Right lobe of liver (tissue), 4 donors: ENCODE results near the gene PCSK7.

Experiments
- CTCF ChIP-seq, 4 donors: fragments of 200-600 bp in 3 of 4; fragments of 450-650 bp in 1 of 4; IDR thresholded peaks; one replicate each; pipeline versions ENCODE4 v1.5.1 to v1.8.0; 2016 to 2022; ENCODE audit warnings: antibody characterized with exemption in 4 of 4, mild to moderate bottlenecking in 2 of 4
- POLR2A ChIP-seq: fragments of 450-650 bp; IDR thresholded peaks from one replicate; pipeline ENCODE4 v1.6.1; 2017; ENCODE audit warnings: antibody characterized with exemption, mild to moderate bottlenecking
- donor health status: DM: no; HTN: no; CAD: no.
- donor health status: DM: no; HTN: no; CAD: no.
- donor health status: DM: no; HTN: yes; CAD: no.

GRCh38 chr11:117219001-117219400 lies 12.9 kb downstream of the PCSK7 start:
- TF ChIP-seq CTCF (IDR thresholded peaks at IDR 0.05) (no peak), POLR2A (no peak)
